ENCODE data around the gene EPB41. TPM values are rescaled to one million over a fixed set of nuclear protein-coding genes. Genes with fewer than 3 reads are reported as not detected.

Gene EPB41
- total RNA-seq, 1 experiment from 2014 or later = 41.7 TPM

DNA sequence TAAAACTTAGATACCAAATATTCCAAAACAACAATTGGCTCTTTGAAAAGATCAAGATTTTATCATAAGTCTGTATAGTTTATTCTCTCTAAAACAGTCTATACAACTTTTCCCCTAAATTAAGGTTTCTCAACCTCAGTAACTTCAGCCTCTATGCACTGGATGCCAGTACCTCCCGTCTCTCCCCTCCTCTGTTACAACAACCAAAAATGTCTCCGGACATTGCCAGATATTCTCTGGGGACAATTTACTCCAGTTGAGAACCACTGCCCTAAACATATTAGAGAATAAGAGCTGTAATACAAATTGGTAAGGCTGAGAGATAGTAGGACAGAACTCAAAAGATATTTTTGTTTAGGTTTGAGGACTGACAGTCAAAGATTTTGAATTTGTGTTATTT lies 137.7 kb downstream of the EPB41 start:
- intact Hi-C loops (cut with micrococcal nuclease) = no loop called here
- POLR2A ChIA-PET = no interaction called here
- CTCF ChIA-PET = no interaction called here

More for the DNA sequence above, 137.7 kb downstream of the EPB41 start:
- no peaks in the 10 kb centered on the region for H3K36me3 ChIP-seq (ENCODE audit: control insufficient read depth in 1 of 2, insufficient read depth in 2 of 2, low read length in 2 of 2)
- no peak overlapping the region for H3K9ac ChIP-seq (ENCODE audit: low read length)
- DNase-seq (ENCODE audit: low read depth, low spot score) (no peak), ATAC-seq (no peak)
- H4K20me1 ChIP-seq (ENCODE audit: insufficient read depth) = no peaks in the 10 kb centered on the region
- TF ChIP-seq, protein P1, sequence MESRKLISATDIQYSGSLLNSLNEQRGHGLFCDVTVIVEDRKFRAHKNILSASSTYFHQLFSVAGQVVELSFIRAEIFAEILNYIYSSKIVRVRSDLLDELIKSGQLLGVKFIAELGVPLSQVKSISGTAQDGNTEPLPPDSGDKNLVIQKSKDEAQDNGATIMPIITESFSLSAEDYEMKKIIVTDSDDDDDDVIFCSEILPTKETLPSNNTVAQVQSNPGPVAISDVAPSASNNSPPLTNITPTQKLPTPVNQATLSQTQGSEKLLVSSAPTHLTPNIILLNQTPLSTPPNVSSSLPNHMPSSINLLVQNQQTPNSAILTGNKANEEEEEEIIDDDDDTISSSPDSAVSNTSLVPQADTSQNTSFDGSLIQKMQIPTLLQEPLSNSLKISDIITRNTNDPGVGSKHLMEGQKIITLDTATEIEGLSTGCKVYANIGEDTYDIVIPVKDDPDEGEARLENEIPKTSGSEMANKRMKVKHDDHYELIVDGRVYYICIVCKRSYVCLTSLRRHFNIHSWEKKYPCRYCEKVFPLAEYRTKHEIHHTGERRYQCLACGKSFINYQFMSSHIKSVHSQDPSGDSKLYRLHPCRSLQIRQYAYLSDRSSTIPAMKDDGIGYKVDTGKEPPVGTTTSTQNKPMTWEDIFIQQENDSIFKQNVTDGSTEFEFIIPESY (IDR thresholded peaks at IDR 0.05; ENCODE audit: extremely low read depth, insufficient replicate concordance, low read length) = no peak
- TF ChIP-seq RAD21 (IDR thresholded peaks at IDR 0.05; ENCODE audit: low read depth) = no peak
- TF ChIP-seq SIN3A (IDR thresholded peaks at IDR 0.05; ENCODE audit: low read depth) = no peak
- TF ChIP-seq ELF1 (IDR thresholded peaks at IDR 0.05; ENCODE audit: borderline replicate concordance, low read depth) = no peak
- TF ChIP-seq EZH2phosphoT487 (IDR thresholded peaks at IDR 0.05; ENCODE audit: borderline replicate concordance) = no peak
- no peak for TF ChIP-seq CBX3 (IDR thresholded peaks at IDR 0.05; ENCODE audit: low read depth)
- no peak for TF ChIP-seq JUND (IDR thresholded peaks at IDR 0.05)
- no peak for TF ChIP-seq SRF (IDR thresholded peaks at IDR 0.05; ENCODE audit: low read depth)
- TF ChIP-seq POLR2AphosphoS5 (IDR thresholded peaks at IDR 0.05; ENCODE audit: low read depth, low read length) = no peak
- TF ChIP-seq, protein P2, sequence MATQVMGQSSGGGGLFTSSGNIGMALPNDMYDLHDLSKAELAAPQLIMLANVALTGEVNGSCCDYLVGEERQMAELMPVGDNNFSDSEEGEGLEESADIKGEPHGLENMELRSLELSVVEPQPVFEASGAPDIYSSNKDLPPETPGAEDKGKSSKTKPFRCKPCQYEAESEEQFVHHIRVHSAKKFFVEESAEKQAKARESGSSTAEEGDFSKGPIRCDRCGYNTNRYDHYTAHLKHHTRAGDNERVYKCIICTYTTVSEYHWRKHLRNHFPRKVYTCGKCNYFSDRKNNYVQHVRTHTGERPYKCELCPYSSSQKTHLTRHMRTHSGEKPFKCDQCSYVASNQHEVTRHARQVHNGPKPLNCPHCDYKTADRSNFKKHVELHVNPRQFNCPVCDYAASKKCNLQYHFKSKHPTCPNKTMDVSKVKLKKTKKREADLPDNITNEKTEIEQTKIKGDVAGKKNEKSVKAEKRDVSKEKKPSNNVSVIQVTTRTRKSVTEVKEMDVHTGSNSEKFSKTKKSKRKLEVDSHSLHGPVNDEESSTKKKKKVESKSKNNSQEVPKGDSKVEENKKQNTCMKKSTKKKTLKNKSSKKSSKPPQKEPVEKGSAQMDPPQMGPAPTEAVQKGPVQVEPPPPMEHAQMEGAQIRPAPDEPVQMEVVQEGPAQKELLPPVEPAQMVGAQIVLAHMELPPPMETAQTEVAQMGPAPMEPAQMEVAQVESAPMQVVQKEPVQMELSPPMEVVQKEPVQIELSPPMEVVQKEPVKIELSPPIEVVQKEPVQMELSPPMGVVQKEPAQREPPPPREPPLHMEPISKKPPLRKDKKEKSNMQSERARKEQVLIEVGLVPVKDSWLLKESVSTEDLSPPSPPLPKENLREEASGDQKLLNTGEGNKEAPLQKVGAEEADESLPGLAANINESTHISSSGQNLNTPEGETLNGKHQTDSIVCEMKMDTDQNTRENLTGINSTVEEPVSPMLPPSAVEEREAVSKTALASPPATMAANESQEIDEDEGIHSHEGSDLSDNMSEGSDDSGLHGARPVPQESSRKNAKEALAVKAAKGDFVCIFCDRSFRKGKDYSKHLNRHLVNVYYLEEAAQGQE (IDR thresholded peaks at IDR 0.05; ENCODE audit: low read depth) = no peak
- no peak for TF ChIP-seq EZH2 (IDR thresholded peaks at IDR 0.05)
- TF ChIP-seq ZFX (IDR thresholded peaks at IDR 0.05) = no peak
- TF ChIP-seq EGR1 (IDR thresholded peaks at IDR 0.05; ENCODE audit: low read depth) = no peak
- no peak for TF ChIP-seq CEBPB (IDR thresholded peaks at IDR 0.05; ENCODE audit: low read depth)
- TF ChIP-seq YY1 (IDR thresholded peaks at IDR 0.05; ENCODE audit: extremely low read depth, insufficient replicate concordance, low read depth, low read length) = no peak
- H3K27ac ChIP-seq (ENCODE audit: low read depth, low read length) = no peak overlapping the region
- no peak overlapping the region for H3K4me2 ChIP-seq (ENCODE audit: low read length)
- no peaks in the 10 kb centered on the region for H3K79me2 ChIP-seq (ENCODE audit: insufficient read depth, low read length)
- H3K27me3 ChIP-seq (ENCODE audit: insufficient read depth, low read length) = no peaks in the 10 kb centered on the region
- no TSS peak for BruUV-seq (replicated peaks)
- no peak overlapping the region for H3K4me3 ChIP-seq (replicated peaks in 1 of 2; ENCODE audit: low read depth in 1 of 2, low read length in 2 of 2)
- H3K9me3 ChIP-seq (ENCODE audit: control insufficient read depth in 1 of 2, insufficient read depth in 1 of 2, low read depth in 1 of 2, low read length in 2 of 2) = no peaks in the 10 kb centered on the region
- RAD21 ChIA-PET (ENCODE audit: low non-redundant PET in 1 of 2, low total read pairs in 2 of 2, uncharacterized antibody in 2 of 2, unreplicated experiment in 2 of 2) = no interaction called here
- H3K4me1 ChIP-seq (ENCODE audit: control insufficient read depth in 1 of 2, insufficient read depth in 2 of 2, low read length in 2 of 2) = no peaks in the 10 kb centered on the region
- no peaks in the 10 kb centered on the region for H3K9me2 ChIP-seq (ENCODE audit: insufficient read depth)
- no peak overlapping the region for H2AFZ ChIP-seq (ENCODE audit: low read depth, low read length, poor library complexity, severe bottlenecking)
